Epithelial cell of proximal tubule (primary cell): ENCODE measurements around the gene KMT5C. TPM values are rescaled to one million over a fixed set of nuclear protein-coding genes. Genes with fewer than 3 reads are reported as not detected.

Source experiments
- DNase-seq: peaks from one replicate; pipeline ENCODE4 v3.0.0-alpha.2; 2011; ENCODE audit warnings: low read depth
- H3K4me3 ChIP-seq: 2 replicates; pipeline ENCODE4 v1.5.1; 2011; ENCODE audit warnings: low read depth, mild to moderate bottlenecking, low read length
- CTCF ChIP-seq: conservative IDR thresholded peaks from 2 replicates; pipeline ENCODE4 v1.5.1; 2012; ENCODE audit warnings: low read depth, mild to moderate bottlenecking, low read length
- total RNA-seq: library from RNA; depleted of rRNA; stranded (reverse); fragments of >200 nt; gene quantifications from 2 replicates; pipeline ENCODE4 v1.2.3, GENCODE V29; 2015

KMT5C gene
- total RNA-seq, 1 donor from 2014 or later: 18.5 TPM

GRCh38 chr19:55362990-55363716 is 23.5 kb downstream of the KMT5C start, which contains the start of gene GARIN5B:
TSS of gene GARIN5B (minus strand) at chr19:55363260. CDS start at chr19:55363066, 194 bp downstream.
- no peak for DNase-seq
- no peak for TF ChIP-seq CTCF
- no peak within 1 kb of the TSS for H3K4me3 ChIP-seq

GRCh38 chr19:55365245-55365644 is 25.6 kb downstream of the KMT5C start:
- no peak for DNase-seq
- no peak overlapping the region for H3K4me3 ChIP-seq
- no peak for TF ChIP-seq CTCF

- no peak overlapping the region for H3K4me3 ChIP-seq
- DNase-seq: no peak
- TF ChIP-seq CTCF: no peak
Observed at GRCh38 chr19:55365964-55366363, 26.3 kb downstream of the KMT5C start.

DNA sequence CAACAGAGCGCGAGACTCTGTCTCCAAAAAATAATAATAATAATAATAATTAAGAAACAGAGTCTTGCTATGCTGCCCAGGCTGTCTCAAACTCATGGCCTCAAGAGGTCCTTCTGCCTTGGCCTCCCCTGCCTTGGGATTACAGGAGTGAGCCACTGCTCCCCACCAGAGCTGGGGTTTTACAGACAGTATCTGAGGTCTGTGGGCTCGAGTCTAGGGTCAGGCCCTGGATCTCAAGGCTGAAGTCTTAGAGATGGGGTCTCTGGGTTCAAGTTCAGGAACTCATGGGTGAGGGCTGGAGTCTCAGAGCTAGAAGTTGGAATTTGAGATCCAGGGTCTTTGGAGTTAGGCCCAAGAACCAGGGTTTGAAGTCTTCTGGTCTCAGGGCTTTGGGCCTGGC is 27.1 kb downstream of the KMT5C start:
- no peak for DNase-seq

DNA sequence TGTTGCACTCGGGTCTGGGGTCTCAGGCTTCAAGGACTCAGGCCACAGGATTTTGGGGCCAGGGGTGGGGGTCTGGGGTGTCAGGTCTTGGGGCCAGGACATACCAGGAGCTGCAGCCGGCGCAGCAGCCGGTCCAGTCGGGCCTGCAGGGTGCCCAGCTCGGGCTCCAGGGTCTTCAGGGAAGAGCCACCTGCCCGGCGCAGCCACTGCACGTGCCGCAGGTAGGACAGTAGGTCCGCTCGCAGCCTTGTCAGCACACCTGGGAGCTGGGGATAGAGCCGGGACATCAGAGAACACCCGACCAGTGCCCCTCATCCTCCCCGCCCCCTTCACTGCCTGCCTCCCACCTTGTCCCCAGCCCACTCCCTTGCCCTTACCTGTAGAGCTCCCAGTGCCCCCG is 28.4 kb downstream of the KMT5C start:
- no peak for DNase-seq
- H3K4me3 ChIP-seq: no peak overlapping the region
- TF ChIP-seq CTCF: no peak

More for the DNA sequence above, 27.1 kb downstream of the KMT5C start:
- no peak for TF ChIP-seq CTCF
- no peak overlapping the region for H3K4me3 ChIP-seq

DNA sequence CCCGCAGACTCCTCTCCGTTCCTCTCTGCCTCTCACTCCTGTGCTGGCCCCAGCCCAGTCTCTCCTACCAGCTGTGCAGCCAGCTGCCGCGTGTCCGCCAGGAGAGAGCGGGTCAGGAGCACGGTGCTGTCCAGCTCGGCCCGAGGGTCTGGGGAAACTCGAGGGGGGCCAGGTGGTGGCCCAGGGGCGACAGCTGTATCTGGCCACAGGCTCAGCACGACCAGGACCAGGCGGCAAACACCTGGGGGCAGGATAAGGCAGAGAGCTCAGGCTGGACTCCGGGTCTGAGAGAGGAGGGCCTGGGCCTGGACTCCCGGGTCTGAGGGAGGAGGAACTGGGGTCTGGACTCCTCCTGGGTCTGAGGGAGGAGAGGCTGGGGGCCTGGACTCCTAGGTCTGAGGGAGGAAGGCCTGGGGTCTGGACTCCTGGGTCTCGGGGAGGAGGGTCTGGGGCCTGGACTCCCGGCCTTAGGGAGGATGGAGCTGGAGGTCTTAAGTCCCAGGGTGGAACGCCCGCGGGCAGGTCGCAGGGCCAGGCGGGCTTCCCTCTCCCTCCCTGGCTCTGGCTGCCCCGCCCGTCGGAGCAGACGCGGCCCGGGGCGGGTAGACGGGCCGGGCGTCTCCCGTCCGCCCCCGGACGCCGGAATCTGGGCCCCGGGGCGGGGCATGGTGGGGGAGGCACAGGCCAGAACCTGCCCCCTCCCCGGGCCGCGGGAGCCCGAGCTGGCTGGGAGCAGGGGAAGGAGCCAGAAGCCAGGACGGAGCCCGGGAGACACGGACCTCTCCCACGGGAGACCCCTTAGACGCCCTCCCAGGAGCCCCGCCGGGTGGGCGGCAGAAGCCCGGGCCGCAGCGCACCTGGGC is 29.3 kb downstream of the KMT5C start:
- no peak for DNase-seq
- no peak for TF ChIP-seq CTCF
- H3K4me3 ChIP-seq: peak overlapping the region; percentile 34
